Endothelial cell of umbilical vein (primary cell): ENCODE results near the gene RAB32. TPM values are rescaled to one million over a fixed set of nuclear protein-coding genes. Genes with fewer than 3 reads are reported as not detected.
A peak's percentile ranks its signal among the peaks of the same experiment; 100 is the strongest.

Experiments used
- BruUV-seq: library from RNA; stranded (reverse); fragments of 400-500 nt; replicated peaks from 2 replicates; lab custom pipeline; 2021; lab: Mats Ljungman, UMichigan
- CTCF ChIA-PET: fragments of 300-600, 350-600 bp; sonication (Branson Sonifier 250); formaldehyde crosslinking; loops from one replicate; lab custom pipeline; 2021; ENCODE audit warnings: antibody characterized with exemption, inconsistent platforms; lab: Charles Lee
- POLR2A ChIA-PET: fragments of 300-600, 350-600 bp; sonication (Branson Sonifier 250); formaldehyde crosslinking; loops from one replicate; lab custom pipeline; 2021; ENCODE audit warnings: antibody characterized with exemption, inconsistent platforms; lab: Charles Lee
- DNase-seq: peaks from one replicate; pipeline ENCODE4 v3.0.0-alpha.2; 2011; ENCODE audit warnings: low read depth, low spot score
- FAIRE-seq: peaks from 2 replicates; lab custom pipeline; 2011; peaks lifted over from hg19 to GRCh38; lab: Jason Lieb, UNC
- H2AFZ ChIP-seq: 2 replicates; pipeline ENCODE4 v1.6.0; 2012; ENCODE audit warnings: low read depth, low read length, control low read depth, inconsistent platforms
- H3K27ac ChIP-seq: 2 replicates; pipeline ENCODE4 v1.5.1; 2011; ENCODE audit warnings: low read depth, mild to moderate bottlenecking, control low read depth, low read length, moderate library complexity; ENCODE audit not compliant: insufficient read depth
- H3K27me3 ChIP-seq, 2 experiments: 2 replicates each; pipeline versions ENCODE4 v1.6.0 to v1.6.1; 2011; ENCODE audit warnings: low read length in 2 of 2, mixed read lengths in 1 of 2; ENCODE audit not compliant: control insufficient read depth in 2 of 2, insufficient read depth in 2 of 2
- H3K36me3 ChIP-seq, 2 experiments: 2 replicates in 1 of 2; 3 replicates in 1 of 2; pipeline ENCODE4 v1.5.1; 2011; ENCODE audit warnings: low read length in 2 of 2, mild to moderate bottlenecking in 1 of 2, moderate library complexity in 1 of 2; ENCODE audit not compliant: control insufficient read depth in 2 of 2, insufficient read depth in 2 of 2; ENCODE audit errors: extremely low read depth in 1 of 2
- H3K4me1 ChIP-seq: 3 replicates; pipeline ENCODE4 v1.5.1; 2011; ENCODE audit warnings: mild to moderate bottlenecking, low read length; ENCODE audit not compliant: control insufficient read depth, insufficient read depth; ENCODE audit errors: extremely low read depth
- H3K4me2 ChIP-seq: 2 replicates; pipeline ENCODE4 v1.6.1; 2011; ENCODE audit warnings: low read length, control low read depth, mixed read lengths; ENCODE audit not compliant: insufficient read depth
- H3K4me3 ChIP-seq, 3 experiments: fragments of 200-600 bp in 1 of 3; sonication (generic), shearing (Covaris generic) in 1 of 3; replicated peaks in 1 of 3; 2 replicates each; pipeline ENCODE4 v1.5.1; 2011 to 2016; ENCODE audit warnings: control low read depth in 3 of 3, low read length in 3 of 3, mild to moderate bottlenecking in 2 of 3, inconsistent platforms in 1 of 3, low read depth in 1 of 3, moderate library complexity in 1 of 3; ENCODE audit not compliant: insufficient read depth in 1 of 3
- H3K79me2 ChIP-seq: 2 replicates; pipeline ENCODE4 v1.6.0; 2012; ENCODE audit warnings: low read length, inconsistent platforms; ENCODE audit not compliant: control insufficient read depth, insufficient read depth
- H3K9ac ChIP-seq: replicated peaks from 2 replicates; pipeline ENCODE3; 2011; ENCODE audit warnings: low read length, control low read depth; ENCODE audit not compliant: insufficient read depth; ENCODE audit errors: extremely low read depth
- H3K9me1 ChIP-seq: replicated peaks from 3 replicates; pipeline ENCODE4 v1.6.0; 2011; ENCODE audit warnings: mild to moderate bottlenecking, low read length; ENCODE audit not compliant: control insufficient read depth, insufficient read depth; ENCODE audit errors: extremely low read depth
- H3K9me3 ChIP-seq: replicated peaks from 2 replicates; pipeline ENCODE4 v1.5.1; 2012; ENCODE audit warnings: low read length, inconsistent platforms; ENCODE audit not compliant: control insufficient read depth, insufficient read depth
- H4K20me1 ChIP-seq: replicated peaks from 2 replicates; pipeline ENCODE3; 2011; ENCODE audit warnings: mild to moderate bottlenecking, low read length; ENCODE audit not compliant: control insufficient read depth, insufficient read depth; ENCODE audit errors: extremely low read depth
- EZH2 ChIP-seq: IDR thresholded peaks from 2 replicates; pipeline ENCODE4 v1.6.1; 2012; ENCODE audit warnings: borderline replicate concordance, low read depth, mild to moderate bottlenecking, moderate library complexity, low read length, inconsistent platforms; ENCODE audit not compliant: severe bottlenecking
- FOS ChIP-seq: IDR thresholded peaks from 2 replicates; pipeline ENCODE4 v1.6.1; 2011; ENCODE audit warnings: mild to moderate bottlenecking, low read length, moderate library complexity, borderline replicate concordance; ENCODE audit not compliant: insufficient read depth
- JUN ChIP-seq: IDR thresholded peaks from 2 replicates; pipeline ENCODE4 v1.6.1; 2011; ENCODE audit warnings: borderline replicate concordance, low read depth; ENCODE audit not compliant: insufficient read length, insufficient read depth
- POLR2A ChIP-seq: IDR thresholded peaks from 2 replicates; pipeline ENCODE4 v1.6.1; 2012; ENCODE audit warnings: low read depth, mild to moderate bottlenecking, control low read depth, low read length
- dilution Hi-C: fragments of 300-500 bp; cut with MboI; formaldehyde crosslinking; loops from one replicate; pipeline ENCODE4 v1.15.0; 2019; ENCODE audit warnings: low sequenced_read_pairs; ENCODE audit not compliant: extremely low pct_ligation_motif_present
- intact Hi-C: fragments of 100-400 bp; cut with micrococcal nuclease; formaldehyde crosslinking; loops from one replicate; pipeline ENCODE4 v1.10.0; 2022
- polyA plus RNA-seq, 4 experiments: library from polyadenylated mRNA; depleted of rRNA in 3 of 4; stranded (reverse) in 3 of 4; unstranded in 1 of 4; fragments of >200 nt; gene quantifications; 2 replicates each; pipeline versions ENCODE4 v1.2.1 to v1.2.3, GENCODE V29; 2011 to 2012; ENCODE audit warnings: missing spikeins in 1 of 4
- total RNA-seq: library from RNA; stranded (reverse); gene quantifications from 2 replicates; pipeline ENCODE4 v1.2.3, GENCODE V29; 2021

RAB32 gene
- total and polyA plus RNA-seq, 2 donors (not counting 3 experiments of a cell fraction or from before 2014, with no cell fraction given): 49.6 to 78.3 TPM

DNA sequence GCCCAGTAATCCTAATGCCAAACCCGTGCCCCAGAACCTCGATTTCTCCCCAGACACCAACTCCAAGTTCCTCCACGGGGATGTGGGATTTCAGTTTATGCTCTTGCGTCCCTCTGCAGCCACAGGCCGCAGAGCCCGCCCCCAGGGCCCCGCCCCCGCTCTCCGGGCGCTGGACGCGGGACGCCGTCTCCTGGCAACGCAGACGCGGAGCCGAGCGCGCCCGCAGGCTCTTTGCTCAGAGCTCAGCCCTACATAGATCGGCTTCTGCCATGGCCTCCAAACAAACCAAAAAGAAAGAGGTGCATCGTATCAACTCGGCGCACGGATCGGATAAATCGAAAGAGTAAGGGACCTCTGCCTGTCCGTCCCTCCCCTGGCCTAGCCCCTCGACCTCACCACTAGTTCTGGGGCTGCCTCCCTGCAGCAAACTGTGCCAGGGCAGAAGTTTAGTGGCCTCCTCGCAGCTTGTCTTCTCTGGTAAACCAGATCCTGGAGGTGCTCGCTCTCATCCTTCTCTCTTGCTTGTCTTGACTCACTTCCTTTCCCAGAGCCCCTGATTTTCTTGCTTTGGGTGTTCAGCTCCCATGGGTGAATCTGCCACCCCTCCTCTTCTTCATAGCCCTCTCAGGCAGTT, 55.3 kb downstream of the RAB32 start, which contains the start of gene ADGB:
Gene ADGB, plus strand, starts transcription at position 201 of the 634 bp plus-strand sequence. Its CDS starts 69 bp downstream, at position 270.
- H3K9me1 ChIP-seq: no peaks in the 10 kb centered on the region
- H3K4me2 ChIP-seq: peak within 1 kb of the TSS; percentile 39
- FAIRE-seq (no peak), DNase-seq (peak; percentile 46)
- intact Hi-C loops: loop anchor here (2.0 kb wide), 1 partner anchor 54 kb away; no protein-coding TSS in a partner anchor
- POLR2A ChIA-PET: no interaction called here
- H3K9me3 ChIP-seq: no peaks in the 10 kb centered on the region
- H3K4me1 ChIP-seq: no peaks in the 10 kb centered on the region
- no peaks in the 10 kb centered on the region for H3K36me3 ChIP-seq
- peaks cover 4 to 5% of the 10 kb centered on the region in 2 experiments for H3K27me3 ChIP-seq
- H3K4me3 ChIP-seq: peak within 1 kb of the TSS in 2 of 3 experiments; percentile 21 to 27
- no peaks in the 10 kb centered on the region for H4K20me1 ChIP-seq
- no peaks in the 10 kb centered on the region for H3K79me2 ChIP-seq
- no peak within 1 kb of the TSS for H3K9ac ChIP-seq
- H3K27ac ChIP-seq: no peak within 1 kb of the TSS
- CTCF ChIA-PET: no interaction called here
- TF ChIP-seq EZH2 (no peak), JUN (no peak), POLR2A (no peak)
- peak within 1 kb of the TSS; percentile 39 for H2AFZ ChIP-seq
- dilution Hi-C loops: no loop called here
- no TSS peak for BruUV-seq

DNA sequence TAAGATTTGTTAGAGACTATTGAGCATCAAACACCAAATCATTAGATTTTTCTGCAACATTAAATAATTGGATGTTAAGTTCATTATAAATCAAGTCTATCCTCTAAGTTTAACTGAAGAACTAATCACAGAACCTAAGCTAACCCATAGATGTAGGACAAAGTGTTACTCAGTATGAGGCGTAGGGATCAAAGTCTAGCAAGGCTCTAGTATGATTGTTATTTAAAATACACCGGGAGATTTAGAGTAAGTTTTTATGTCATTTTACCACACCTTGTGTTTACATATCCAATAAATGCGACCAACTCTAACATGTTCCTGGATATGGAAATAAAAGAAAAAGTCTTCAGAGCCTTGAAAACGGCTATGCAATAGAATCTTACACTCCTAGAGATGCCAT, 57.7 kb downstream of the RAB32 start:
- H3K36me3 ChIP-seq: no peaks in the 10 kb centered on the region
- H3K27ac ChIP-seq: no peak overlapping the region
- peaks cover 2 to 3% of the 10 kb centered on the region in 2 experiments for H3K27me3 ChIP-seq
- no peak overlapping the region for H3K9ac ChIP-seq
- TF ChIP-seq JUN: no peak
- TF ChIP-seq EZH2: no peak
- no peak for TF ChIP-seq FOS
- H3K9me1 ChIP-seq: no peaks in the 10 kb centered on the region
- H2AFZ ChIP-seq: no peak overlapping the region
- H3K4me1 ChIP-seq: no peaks in the 10 kb centered on the region
- dilution Hi-C loops: no loop called here
- no peaks in the 10 kb centered on the region for H4K20me1 ChIP-seq
- ChIA-PET CTCF (no interaction called here), POLR2A (no interaction called here)
- intact Hi-C loops: no loop called here
- H3K9me3 ChIP-seq: no peaks in the 10 kb centered on the region
- no peak overlapping the region for H3K4me2 ChIP-seq
- no peaks in the 10 kb centered on the region for H3K79me2 ChIP-seq
- DNase-seq (no peak), FAIRE-seq (peak; percentile 43)
- BruUV-seq: no TSS peak
- H3K4me3 ChIP-seq: no peak overlapping the region
